Stimulated activated CD8-positive, alpha-beta memory T cell treated with anti-CD3 and anti-CD28 coated beads, Interleukin-4, amount 100 ng/mL, for 24 hours (primary cell): ENCODE results near the gene VPS26B.
"Not testable (repeated sequence)": the region's sequence is repeated elsewhere in the genome, so short reads cannot be mapped to it uniquely, and the experiment has no call there.

ENCODE experiments used
- DNase-seq: peaks from one replicate; pipeline ENCODE4 v3.0.0-alpha.2; 2020; ENCODE audit warnings: low read depth

The VPS26B gene

GRCh38 chr11:134282121-134283045 lies 57.9 kb downstream of the VPS26B start:
- DNase-seq = no peak

DNA sequence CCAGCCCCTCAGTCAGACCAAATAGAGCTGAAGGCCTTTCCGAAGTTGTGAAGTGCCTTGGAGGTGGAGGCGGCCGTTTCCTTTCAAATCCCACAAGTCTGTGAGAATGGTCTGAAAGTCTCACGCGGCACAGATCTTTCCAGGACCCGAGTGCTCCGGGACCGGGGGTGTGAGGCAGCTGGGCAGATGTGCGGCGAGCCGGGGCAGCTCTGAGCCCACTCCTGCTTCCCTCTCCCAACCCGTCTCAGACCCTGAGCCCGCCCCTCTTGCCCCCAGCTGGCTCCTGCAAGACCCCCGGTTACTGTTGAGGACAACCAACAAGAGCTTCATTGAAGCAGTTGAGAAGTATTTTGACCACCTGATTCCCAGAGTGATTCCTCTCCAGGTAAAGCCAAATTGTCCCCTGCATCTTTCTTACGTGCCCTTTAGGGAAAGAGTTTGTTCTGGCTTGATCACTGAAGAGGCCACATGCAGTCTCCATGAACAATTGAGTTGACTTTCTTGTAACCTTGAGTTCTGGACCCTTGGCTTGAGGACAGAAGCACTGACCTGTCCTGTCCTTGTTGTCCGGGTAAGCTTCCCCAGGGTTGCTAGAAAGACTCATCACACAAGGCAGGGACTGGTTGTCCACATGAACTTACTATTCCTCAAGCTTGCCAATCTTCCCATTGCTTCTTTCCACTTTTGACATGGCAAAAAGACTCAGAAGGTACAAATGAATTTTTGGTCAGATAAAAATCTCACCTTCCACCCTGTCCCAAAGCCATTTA lies 59.2 kb downstream of the VPS26B start:
- no peak for DNase-seq

DNA sequence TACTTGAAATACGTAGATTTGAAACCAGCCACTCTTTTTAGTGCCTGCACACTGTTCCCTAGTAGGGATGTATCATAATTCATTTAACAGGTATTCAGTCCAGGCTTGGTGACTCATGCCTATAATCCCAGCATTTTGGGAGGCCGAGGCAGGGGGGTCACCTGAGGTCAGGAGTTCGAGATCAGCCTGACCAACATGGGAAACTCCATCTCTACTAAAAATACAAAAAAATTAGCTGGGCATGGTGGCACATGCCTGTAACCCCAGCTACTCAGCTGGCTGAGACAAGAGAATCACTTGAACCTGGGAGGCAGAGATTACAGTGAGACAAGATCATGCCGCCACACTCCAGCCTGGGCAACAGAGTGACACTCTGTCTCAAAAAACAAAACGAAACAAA lies 59.9 kb downstream of the VPS26B start:
- DNase-seq = not testable (repeated sequence)

DNA sequence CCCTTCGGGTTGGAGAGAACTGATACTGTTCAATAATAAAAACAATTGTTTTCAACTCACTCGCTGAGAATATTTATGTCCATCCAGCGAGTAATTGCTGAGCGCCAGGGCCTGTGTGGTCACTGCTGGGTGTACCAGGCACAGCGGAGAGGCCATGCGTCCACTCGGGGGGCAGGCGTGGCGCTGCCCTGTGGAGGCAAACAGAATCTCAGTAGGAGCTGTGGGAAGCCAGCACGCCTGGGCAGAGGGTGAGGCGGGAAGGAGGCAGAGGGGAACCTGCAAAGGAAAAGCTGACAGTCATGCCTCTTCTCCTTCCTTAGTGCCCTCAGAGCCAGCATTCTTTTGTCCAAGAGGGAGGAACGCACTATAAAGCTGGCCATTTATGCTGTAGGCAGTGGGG lies 63.1 kb downstream of the VPS26B start:
- DNase-seq = no peak

- DNase-seq = no peak
Observed at GRCh38 chr11:134288486-134288885, 64.0 kb downstream of the VPS26B start.

- DNase-seq = no peak
Observed at GRCh38 chr11:134289167-134289566, 64.7 kb downstream of the VPS26B start.

- DNase-seq = no peak
Observed at GRCh38 chr11:134289789-134290188, 65.3 kb downstream of the VPS26B start.

DNA sequence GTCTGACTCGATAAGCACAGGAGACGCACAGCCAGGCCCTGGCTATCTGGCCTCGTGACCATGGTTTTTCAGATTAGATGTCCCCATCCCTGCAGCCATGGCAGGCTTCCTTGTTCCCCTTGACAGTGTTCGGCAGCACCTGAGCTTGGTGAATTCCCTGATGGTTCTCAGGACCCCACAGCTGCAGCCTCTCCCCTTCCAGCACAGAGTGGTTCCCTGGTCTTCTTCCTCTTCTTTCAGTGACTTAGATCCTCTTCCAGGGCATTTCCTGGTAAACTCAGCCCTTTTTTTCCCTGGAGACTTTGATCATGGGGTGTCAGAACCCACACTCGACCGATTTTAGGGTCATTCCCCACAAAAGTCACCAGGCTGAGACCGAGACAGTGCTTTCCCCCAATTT lies 66.2 kb downstream of the VPS26B start:
- no peak for DNase-seq

DNA sequence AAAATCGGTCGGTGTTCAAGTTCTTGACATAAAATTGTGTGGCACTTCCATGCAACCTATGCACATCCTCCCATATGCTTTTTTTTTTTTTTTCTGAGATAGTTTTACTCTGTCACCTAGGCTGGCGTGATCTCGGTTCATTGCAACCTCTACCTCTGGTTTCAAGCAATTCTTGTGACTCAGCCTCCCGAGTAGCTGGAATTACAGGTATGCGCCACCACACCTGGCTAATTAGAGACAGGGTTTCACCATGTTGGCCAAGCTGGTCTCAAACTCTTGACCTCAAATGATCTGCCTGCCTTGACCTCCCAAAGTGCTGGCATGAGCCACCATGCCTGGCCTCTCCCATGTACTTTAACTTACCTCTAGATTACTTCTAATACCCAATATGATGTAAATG lies 66.7 kb downstream of the VPS26B start:
- DNase-seq = no peak

DNA sequence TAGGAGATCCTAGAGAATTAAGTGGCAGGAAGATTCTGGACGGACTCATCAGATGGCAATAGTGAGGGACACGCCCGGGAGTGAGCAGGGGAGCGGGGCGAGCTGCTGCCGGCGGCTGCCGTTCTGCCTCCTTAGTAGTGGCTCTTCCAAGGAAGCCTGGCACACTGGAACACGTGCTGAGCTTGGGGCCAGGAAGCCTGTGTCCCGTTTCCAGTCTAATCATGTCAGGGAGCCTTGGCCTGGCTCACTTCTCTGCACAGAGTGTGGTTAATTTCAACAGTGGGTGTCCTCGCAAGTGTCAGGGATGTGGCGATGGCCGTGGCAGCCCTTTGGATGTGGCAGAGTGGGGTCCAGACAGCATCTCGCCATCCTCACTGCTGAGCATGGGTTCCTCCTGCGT lies 68.2 kb downstream of the VPS26B start:
- no peak for DNase-seq

GRCh38 chr11:134293119-134294113 lies 68.9 kb downstream of the VPS26B start:
- DNase-seq = no peak

- no peak for DNase-seq
Observed at GRCh38 chr11:134294664-134295063, 70.2 kb downstream of the VPS26B start.
